ENCODE data around the gene SIAH1.
"Not testable (repeated sequence)": the region's sequence is repeated elsewhere in the genome, so short reads cannot be mapped to it uniquely, and the experiment has no call there.

The SIAH1 gene

DNA sequence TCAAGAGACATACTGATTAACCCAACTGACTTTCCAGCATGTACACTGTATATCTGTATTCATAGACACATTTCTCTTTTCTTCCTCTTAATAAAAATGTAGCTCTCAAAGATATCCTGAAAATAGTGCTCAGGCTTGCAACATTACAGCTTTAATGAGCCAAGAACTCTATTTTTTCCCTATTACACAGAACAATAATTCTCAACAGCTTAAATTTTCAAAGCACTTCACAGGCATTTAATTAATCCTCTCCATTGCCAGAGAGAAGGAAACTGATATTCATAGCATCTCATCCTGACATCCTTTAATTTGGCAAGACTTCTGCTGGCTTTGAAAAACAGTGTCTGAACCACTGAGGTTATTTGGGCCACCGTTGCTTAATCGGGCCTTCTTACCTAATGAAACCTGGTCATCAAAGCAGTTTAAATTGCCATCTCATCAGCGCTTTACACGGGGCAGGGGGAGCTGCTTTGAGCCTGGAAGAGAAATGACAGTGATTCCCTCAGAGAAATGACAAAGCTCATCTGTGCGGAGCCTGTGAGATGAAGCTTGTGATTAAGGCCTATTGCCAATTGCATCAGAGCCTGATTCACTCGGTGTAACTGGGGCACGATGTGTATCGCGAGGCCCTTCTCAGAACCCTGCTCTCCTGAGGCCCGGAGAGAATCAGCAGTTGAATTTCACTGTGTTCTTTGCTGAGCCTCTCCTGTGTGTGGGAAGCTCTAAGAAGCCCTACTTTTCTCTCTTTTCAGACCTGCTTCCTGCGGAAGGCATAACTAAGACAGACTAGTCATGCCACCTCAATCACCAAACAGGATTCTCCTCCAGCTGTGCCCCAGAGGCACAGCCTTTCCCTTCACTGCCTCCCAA, 8.5 kb upstream of the SIAH1 start:
- no peak for DNase-seq (ENCODE audit: low read depth)

DNA sequence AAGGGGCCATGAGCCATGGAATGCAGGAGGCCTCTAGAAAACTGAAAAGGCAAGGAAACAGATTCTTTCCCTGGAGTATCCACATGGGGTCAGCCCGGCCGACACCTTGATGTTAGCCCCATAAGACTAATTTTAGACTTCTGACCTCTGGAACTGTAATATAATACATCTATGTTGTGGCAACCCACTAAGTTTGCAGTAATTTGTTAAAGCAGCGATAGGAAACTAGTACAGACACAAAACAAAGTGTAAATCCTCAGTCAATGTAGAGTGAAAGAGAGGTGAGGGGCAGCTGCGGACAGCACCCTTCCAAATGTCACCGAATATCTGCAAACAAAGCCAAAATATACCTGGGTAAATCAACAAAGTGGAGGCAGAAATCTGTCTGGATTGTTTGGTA, 7.2 kb upstream of the SIAH1 start:
- DNase-seq (ENCODE audit: low read depth) = no peak

DNA sequence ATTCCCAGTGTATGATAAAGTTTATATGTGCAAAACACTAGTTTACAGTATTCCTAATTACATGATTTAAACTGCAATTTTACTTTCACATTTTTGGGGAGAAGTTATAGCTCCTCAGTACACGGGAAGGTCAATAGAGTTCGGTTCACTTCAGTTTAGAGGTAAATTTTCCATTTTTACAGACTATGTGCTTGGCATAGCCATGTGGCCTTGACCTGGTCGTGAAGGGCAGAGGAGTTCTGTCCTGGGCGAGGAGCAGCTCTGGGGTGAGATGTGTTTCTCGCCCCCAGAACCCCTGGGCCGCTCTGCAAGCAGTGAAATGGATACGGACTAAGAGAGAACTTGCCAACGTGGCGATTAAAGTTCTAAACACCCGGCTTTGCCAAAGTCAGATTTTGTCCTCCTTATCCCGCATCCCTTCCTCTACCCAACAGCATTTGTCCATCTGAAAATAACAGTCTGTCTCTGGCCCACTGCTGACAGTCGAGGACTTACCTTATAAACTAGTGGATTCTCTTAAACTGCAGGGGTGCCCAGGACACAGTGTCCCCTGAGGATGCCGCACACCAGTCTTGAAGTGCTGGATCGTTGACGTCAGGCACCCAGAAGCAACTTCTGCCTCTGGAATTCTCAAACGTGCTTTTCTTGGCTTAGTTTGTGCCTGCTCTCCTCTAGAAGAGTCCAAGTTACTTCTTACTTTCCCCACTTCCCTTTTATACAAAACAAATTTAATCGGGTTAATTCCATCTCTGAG, 1.5 kb upstream of the SIAH1 start:
- DNase-seq (ENCODE audit: low read depth) = no peak

DNA sequence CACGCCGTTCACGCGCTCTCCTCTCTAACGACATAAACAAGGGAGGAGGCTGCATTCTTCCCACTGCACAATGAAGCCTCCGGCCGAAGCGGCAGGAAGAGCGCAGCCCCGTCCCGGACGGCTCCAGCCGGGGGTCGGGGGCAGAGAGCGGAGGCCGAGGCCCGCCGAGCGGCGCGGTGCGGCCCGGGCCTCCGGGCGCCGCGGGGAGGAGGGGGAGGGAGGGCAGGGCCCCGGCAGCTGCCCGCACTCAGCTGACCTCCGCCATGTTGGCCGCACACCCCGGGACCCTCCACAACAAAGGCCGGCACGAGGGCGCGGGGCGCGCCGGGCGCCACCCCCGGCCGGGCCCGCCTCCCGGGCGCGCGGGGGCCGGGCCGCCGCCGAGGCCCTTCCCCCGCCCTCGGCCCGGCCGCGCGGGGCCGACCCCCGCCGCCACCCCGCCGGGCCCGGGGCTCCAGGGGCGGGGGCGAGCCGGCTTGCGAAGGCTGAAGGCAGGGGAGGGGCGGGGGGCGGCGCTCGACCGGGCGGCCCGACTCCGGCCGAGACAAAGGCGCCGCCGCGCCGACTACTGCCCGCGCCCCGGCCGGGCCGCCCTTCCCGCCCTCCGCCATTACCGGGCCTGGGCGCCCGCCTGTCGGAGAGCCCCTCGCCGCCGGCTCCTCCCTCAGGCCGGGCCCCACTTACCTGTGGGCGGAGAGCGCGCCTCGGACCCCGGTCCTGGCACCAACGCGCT, 527 bp downstream of the SIAH1 start:
- DNase-seq (ENCODE audit: low read depth) = peak; percentile 23

DNA sequence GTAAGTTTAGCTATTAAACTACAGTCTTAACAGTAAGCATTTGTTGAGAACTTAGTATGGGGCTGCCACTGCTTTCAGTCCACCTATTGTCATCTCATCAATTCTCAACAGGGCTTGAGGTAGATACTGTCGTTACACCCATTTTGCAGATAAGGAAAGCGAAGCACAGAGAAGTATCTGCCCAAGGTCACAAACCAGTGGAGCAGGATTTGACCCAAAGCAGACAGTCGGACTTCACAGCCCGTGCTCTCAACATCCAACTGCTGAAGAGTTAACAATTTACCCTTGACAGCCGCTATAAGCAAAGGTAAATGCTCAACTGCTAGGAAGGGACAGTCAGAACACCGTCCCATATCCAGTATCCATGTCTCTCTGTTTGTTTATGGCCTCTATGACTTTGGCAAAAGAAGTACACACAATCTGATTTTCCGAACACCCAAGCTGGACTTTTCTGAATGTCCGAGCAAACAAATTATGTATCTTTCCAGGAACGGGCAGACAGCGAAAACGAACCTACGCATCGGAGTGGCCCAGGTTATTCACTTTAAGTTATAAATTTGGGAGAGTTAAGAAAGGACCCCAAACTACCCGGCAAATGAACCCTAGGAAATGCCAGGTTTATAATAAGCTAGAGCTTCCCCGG, 1.2 kb downstream of the SIAH1 start:
- no peak for DNase-seq (ENCODE audit: low read depth)

DNA sequence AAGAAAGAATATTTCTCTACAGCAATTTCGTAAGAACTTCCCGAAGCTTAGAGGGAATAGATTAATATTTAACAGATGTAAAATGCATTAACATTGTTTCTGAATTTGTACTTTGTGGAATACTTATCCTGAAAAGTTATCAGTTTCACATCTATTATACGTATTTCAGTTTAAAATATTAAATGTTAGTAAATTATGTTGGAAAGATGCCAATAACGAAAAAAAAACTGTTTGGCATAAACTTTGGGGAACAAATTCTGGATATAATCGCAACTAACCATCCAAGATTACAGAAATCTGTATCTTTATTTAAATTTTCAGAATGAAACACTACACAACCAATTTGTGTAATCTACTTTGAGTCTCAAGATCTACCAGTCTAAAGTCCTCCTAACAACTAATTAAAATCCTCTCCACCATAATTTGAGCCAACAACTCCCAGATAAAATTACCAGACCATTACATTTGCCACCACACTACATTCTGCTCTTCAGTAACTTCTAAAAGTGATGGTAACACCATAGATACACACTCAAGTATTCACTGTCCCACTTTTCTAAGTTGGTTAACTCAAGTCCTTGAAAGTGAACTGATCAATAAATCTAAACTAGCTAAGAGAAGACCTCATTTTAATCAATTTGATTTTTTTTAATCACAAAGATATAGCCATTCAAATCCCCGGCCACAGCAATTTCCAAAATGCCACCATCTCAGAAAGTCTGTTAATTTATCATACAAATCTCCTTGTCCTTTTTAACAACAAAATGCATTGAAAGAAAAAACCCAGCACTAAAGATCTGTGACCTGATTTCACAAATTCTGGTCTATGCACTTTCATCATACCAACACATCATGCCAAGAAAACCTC, 2.0 kb downstream of the SIAH1 start:
- DNase-seq (ENCODE audit: low read depth) = no peak

DNA sequence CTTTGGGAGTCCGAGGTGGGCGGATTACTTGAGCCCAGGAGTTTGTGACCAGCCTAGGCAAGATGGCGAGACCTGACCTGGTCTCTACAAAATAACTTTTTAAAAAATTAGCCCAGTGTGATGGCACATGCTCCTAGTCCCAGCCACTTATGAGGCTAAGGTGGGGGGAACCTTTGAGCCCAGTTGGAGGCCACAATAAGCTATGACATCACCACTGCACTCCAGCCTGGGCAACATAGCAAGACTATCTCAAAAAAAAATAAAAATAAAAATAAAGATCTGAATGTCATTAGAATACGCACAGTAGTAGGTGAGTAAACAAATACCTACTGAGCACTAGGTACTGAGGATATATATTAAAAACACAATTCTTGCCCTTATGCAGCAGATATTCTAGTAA, 3.1 kb downstream of the SIAH1 start:
- no peak for DNase-seq (ENCODE audit: low read depth)

DNA sequence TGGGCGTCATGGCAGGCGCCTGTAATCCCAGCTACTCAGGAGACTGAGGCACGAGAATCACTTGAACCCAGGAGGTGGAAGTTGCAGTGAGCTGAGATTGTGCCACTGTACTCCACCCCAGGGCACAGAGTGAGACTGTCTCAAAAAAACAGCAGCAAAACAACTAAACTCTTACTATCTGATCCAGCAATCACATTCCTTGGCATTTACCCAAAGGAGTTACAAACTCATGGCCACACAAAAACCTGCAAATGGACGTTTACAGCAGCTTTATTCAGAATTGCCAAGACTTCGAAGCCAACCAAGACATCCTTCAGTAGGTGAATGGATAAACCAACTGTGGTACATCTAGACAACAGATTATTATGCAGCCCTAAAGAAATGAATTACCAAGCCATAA, 4.0 kb downstream of the SIAH1 start:
- DNase-seq (ENCODE audit: low read depth) = no peak

DNA sequence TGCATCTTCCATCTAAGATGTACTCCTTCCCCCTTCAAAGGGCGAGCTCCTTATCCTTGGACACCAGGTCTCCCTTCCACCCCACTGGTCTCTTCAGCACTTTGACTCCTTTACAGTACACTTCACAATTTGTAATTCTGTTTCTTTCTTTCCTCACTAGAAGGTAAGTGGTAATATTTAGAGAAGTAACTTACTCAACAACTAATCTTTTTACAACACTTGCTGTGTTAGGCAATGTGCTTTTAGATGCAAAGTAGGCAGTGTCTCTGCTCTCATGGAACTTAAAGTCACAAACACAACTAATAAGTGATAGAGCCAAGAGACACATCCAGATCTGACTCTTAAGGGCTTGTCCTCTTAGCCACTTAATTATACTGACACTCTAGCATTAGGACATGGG, 6.4 kb downstream of the SIAH1 start:
- DNase-seq (ENCODE audit: low read depth) = no peak

DNA sequence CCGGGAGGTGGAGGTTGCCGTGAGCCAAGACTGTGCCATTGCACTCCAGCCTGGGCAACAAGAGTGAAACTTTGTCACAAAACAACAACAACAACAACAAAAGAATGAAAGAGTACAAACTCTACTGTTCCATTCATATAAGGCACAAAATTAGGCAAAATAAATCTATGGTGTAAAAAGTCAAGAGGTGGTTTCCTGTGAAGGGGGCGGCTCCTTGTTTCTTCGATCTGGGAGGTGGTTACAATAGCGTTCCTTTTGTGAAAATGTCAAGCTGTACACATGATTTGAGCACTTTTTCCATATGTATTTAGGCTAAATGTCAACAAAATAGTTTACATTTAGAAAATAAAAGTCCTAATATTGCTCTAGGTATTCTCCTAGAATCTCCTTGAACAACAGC, 6.9 kb downstream of the SIAH1 start:
- DNase-seq (ENCODE audit: low read depth) = no peak

DNA sequence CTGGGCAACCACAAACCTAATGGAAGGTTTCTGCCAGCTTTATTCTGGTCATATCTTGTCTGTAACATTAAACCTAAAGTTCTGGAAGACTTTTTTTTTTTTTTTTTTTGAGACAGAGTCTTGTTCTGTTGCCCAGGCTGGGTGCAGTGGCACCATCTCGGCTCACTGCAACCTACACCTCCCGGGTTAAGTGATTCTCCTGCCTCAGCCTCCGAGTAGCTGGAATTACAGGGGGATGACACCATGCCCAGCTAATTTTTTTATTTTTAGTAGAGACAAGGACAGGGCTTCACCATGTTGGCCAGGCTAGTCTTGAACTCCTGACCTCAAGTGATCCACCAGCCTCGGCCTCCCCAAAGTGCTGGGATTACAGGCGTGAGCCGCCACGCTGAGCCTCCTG, 7.9 kb downstream of the SIAH1 start:
- DNase-seq (ENCODE audit: low read depth) = not testable (repeated sequence)

DNA sequence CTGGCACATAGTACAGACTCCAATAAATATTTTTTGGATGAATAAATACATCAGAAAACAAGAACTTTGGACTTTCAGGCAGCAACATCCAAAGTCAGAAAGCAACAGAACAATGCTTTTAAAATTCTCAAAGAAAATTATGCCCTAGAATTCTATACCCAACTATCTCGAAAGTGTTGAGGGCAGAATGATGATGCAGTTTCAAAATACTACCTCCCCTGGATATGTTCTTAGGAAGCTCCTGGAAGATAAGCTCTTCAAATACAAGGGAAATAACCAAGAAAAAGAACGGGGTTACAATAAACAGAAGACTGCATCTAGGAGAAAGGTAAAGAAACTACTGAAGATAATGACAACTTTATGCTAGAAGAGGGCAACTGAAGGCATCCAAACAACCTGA, 11.0 kb downstream of the SIAH1 start:
- no peak for DNase-seq (ENCODE audit: low read depth)

DNA sequence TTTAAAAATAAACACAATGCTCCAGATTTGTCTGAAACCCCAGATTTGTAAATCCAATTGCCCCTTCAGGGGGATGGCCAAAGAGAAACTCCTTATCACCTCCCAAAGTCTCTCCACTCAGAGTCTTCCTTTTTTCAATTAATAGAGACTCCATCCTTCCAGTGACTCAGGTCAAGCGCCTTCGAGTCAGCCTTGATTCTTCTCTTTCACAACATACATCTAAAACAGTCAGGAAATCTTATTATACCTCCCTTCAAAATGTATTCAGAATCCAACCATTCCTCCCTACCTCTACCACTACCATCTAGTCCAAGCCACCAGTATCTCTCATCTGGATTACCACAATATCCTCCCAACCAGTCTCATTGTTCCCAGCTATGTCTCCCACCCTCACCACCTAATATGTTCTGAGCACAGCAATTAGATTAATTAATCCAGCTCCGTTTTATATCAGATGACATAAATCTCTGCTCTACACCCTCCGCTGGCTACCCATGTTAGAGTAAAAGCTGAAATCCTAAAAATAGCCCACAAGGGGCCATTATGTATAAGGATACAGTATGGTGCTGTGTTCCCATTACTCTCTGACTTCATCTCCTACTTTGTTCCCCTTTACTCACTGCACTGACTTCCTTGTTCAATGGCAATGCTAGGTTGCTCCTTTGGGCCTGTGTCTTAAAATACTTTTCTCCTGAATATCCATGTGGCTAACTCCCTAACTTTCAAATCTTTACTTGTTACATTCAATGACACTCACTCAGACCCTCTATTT, 11.8 kb downstream of the SIAH1 start:
- no peak for DNase-seq (ENCODE audit: low read depth)

DNA sequence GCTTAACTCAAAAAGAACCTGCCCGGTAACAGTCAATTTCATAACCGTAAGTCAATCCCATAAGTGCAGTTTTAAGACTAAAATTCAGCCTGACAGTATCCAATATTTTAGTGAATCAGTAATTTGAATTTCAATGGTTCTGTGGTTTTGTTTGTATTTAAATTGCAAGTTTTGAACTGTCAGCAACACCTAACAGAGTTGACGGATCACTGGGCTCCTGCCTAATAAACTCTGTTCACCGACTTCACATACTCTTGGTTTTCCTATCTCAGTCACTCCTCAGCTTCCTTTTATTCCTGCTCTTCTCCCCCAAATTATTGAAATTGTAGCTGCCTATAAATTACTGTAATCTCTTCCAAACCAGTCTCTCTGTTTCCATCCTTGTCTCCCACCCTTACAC, 12.5 kb downstream of the SIAH1 start:
- DNase-seq (ENCODE audit: low read depth) = no peak

DNA sequence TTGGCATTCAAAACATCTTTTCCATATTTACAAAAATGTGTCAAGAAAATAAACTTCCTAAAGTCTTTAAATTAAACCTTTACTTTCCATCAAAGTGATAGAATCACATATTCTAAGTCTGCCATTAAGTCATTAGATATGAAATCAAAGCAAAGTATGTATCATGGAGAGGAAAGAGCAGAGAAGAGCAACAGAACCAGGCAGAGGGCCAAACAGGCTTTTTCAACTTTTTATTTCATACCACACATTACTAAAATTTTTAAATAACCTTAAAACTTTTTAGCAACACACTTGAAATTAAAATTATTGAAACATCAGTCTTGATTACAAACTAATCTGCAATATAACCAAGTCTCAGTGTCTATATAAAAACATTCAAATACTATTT, 13.8 kb downstream of the SIAH1 start:
- no peak for DNase-seq (ENCODE audit: low read depth)

DNA sequence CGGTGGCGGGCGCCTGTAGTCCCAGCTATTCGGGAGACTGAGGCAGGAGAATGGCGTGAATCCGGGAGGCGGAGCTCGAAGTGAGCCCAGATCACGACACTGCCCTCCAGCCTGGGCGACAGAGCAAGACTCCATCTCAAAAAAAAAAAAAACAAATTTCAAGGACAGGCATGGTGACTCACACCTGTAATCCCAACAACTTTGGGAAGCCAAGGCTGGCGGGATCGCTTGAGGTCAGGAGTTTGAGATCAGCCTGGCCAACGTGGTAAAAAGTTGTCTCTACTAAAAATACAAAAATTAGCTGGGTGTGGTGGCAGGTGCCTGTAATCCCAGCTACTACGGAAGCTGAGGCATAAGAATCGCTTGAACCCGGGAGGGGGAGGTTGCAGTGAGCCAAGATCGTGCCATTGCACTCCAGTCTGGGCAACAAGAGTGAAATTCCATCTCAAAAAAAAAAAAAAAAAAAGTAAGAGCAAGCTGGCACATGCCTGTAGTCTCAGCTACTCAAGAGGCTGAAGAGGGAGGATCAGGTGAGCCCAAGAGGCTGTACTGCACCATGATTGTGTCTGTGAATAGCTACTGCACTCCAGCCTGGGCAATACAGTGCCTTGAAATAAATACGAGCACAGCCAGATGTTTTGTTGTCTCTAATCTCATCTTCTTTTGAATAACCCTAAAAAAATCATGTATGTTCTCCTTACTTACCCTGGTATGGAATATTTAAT, 14.4 kb downstream of the SIAH1 start:
- DNase-seq (ENCODE audit: low read depth) = not testable (repeated sequence)

DNA sequence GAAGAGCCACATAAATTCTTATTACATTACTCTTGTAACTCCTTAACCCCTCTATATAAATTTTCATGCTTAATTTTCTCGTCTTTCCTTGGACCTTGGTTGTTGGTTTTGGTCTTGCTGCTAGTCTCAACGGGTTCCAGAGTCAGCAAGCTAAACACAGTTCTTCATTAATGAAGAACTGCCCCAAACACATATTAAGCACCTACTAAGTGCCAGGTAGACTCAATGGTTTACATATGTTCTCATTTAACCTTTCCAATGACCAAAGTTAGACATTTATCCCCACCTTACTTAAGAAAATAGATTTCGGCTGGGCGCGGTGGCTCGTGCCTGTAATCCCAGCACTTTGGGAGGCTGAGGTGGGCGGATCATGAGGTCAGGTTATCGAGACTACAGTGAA, 15.0 kb downstream of the SIAH1 start:
- no peak for DNase-seq (ENCODE audit: low read depth)

DNA sequence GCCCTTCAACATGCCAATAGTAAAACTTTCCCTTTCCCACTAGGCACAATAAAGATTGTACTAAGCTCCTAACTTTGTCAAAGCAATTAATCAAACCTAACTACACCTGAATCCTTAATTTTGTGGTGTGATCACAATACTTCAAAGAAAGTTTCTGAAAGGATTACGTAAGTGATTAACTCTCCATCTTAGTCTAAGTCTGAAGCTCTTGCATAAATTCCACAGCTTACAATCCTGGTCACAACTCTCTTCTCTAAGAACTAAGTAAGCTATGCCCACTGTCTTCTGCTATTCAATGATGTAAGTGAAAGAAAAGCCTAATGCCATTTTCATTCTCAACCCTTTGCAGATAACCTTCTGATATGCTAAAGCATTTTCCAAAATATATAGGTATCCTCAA, 15.4 kb downstream of the SIAH1 start:
- DNase-seq (ENCODE audit: low read depth) = no peak

DNA sequence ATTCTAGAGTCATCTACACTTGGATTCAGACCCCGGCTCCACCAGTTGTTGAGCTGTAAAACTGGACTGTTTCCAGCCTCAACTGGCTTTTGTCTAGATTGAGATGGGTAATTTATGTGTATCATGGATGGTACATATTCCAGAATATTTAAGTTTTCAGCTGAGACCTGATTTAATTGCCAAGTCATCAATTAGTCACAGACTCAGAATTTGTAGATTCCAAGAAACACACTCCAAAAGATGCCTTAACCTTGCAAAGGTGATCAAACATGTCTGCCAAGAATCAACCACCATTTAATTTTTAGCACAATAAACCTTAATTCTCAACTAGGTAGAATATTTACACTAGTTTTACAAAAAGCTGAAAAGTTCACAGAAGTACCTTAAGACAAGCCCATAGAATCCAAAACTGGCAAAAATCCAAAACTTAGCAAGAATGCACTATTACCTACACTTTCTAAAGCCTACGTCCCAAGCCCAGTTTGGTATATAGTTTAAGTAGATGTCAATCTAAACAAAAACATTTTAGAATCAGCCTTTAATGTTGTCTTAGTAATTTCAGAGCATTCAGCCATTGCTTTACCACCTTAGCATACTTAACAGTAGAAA, 17.7 kb downstream of the SIAH1 start:
- no peak for DNase-seq (ENCODE audit: low read depth)

Measured in activated T-helper 1 cell treated with Interleukin-2 at 50 U/mL for 16 hours (primary cell).